ENCODE results near the gene DKC1. TPM values are rescaled to one million over a fixed set of nuclear protein-coding genes. Genes with fewer than 3 reads are reported as not detected.

DKC1 gene
- total RNA-seq, 2 donors from 2014 or later = 17.9 to 26.0 TPM

DNA sequence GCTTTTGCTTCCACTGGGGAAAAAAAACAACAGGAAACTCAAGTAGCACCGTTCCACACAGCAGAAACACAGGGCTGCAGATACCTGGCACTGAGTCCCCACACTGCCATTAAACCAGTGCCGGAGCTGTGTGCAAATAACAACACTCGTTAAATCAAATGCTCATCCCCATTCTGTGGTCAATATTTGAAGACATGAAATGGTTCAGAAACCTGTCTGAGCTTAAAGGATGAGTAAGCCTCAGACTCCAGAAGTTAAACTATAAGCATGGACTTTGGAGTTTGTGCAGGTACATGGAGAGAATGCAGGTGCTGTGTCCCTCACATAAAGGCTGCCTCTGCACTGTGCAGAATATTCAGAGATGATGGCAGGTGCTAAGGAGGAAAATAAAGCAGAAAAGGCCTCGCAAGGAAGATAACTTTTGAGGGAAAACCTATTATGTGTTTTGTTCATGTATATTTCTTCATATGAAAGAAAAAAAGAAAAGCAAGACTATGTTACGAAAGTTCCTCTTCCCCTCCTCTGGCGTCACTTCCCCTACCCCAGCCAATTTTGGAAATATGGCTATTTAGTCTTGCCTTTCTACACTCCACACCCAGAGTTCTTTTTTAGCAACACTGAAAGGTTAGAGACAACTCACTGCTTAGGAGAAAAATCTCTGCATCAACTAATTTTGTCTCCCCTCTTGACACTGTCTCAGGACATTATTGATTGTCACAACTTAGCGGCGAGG is 38.0 kb downstream of the DKC1 start:
- no peaks in the 10 kb centered on the region for H3K27me3 ChIP-seq
- peak overlapping the region in 3 of 4 donors; percentile 27 to 80 (median 58) for H3K27ac ChIP-seq
- 38 to 40% methylated on average over 8 of the region's 8 CpGs for WGBS, 2 donors
- no peak for TF ChIP-seq CTCF (IDR thresholded peaks at IDR 0.05)
- TF ChIP-seq POLR2A (IDR thresholded peaks at IDR 0.05) = peak in 1 of 3 donors; percentile 22
- intact Hi-C loops (cut with DNase I) = no loop called here
- H3K36me3 ChIP-seq (replicated peaks in 1 of 2; ENCODE audit: insufficient read depth in 1 of 2, low read depth in 2 of 2) = no peaks in the 10 kb centered on the region
- no peak for ATAC-seq
- DNase-seq = no peak
- peaks cover 45% of the 10 kb centered on the region for H3K4me1 ChIP-seq
- H3K4me3 ChIP-seq = no peak overlapping the region
- H3K9me3 ChIP-seq = no peaks in the 10 kb centered on the region

- 52 to 63% methylated on average over 2 of the region's 2 CpGs for WGBS, 2 donors
Observed at GRCh38 chrX:154802947-154803346, 40.3 kb downstream of the DKC1 start.

DNA sequence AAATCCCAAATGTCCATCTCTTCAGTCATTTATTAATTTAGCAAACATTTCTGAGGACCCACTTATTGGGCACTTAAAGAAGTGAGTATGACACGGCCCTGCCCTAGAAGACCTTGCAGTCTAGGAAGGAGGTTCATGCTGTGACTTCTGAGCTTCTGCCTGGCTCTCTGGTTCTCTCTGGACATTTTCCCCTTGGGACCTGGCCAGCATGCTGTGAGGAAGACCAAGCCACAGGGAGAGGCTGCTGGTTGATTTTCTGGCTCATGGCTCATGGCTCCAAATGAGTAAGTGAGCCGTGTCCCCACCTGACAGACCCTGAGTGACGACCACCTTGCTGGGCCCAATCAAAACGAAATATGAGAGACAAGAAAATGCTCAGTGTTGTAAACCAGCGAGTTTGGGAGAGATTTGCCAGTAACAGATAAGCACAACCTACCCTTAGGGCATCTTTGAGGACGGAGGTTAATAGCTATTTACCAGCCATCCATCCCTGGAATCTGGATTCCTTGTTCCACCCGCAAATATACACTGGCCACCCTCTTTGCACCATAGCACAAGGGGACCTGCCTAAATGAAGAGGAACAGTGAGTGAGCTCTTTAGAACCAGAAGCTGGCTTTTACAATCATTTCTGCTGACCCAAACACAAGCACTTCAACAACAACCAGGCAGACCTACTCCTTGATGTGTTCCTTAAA is 41.7 kb downstream of the DKC1 start:
- Histone ChIP-seq H3K27me3 (no peaks in the 10 kb centered on the region), H3K9me3 (no peaks in the 10 kb centered on the region), H3K4me3 (peak overlapping the region; percentile 8 to 52), H3K27ac (peak overlapping the region in 3 of 4 donors; percentile 14 to 77 (median 70)), H3K36me3 (replicated peaks in 1 of 2; ENCODE audit: insufficient read depth in 1 of 2, low read depth in 2 of 2) (no peaks in the 10 kb centered on the region), H3K4me1 (peaks cover 29% of the 10 kb centered on the region)
- no peak for DNase-seq
- TF ChIP-seq POLR2A (IDR thresholded peaks at IDR 0.05) (no peak), CTCF (IDR thresholded peaks at IDR 0.05) (no peak)
- WGBS, 2 donors = 15% methylated on average over 5 to 7 of the region's 7 CpGs
- ATAC-seq = no peak
- intact Hi-C loops (cut with DNase I) = no loop called here

More at GRCh38 chrX:154802947-154803346, 40.3 kb downstream of the DKC1 start:
- intact Hi-C loops (cut with DNase I) = no loop called here
- H3K27me3 ChIP-seq = no peaks in the 10 kb centered on the region
- no peaks in the 10 kb centered on the region for H3K36me3 ChIP-seq (replicated peaks in 1 of 2; ENCODE audit: insufficient read depth in 1 of 2, low read depth in 2 of 2)
- no peak overlapping the region for H3K4me3 ChIP-seq
- TF ChIP-seq POLR2A (IDR thresholded peaks at IDR 0.05) (no peak), CTCF (IDR thresholded peaks at IDR 0.05) (no peak)
- no peak for ATAC-seq
- no peak for DNase-seq
- H3K27ac ChIP-seq = peak overlapping the region in 1 of 4 donors; percentile 77
- peaks cover 37% of the 10 kb centered on the region for H3K4me1 ChIP-seq
- H3K9me3 ChIP-seq = no peaks in the 10 kb centered on the region

DNA sequence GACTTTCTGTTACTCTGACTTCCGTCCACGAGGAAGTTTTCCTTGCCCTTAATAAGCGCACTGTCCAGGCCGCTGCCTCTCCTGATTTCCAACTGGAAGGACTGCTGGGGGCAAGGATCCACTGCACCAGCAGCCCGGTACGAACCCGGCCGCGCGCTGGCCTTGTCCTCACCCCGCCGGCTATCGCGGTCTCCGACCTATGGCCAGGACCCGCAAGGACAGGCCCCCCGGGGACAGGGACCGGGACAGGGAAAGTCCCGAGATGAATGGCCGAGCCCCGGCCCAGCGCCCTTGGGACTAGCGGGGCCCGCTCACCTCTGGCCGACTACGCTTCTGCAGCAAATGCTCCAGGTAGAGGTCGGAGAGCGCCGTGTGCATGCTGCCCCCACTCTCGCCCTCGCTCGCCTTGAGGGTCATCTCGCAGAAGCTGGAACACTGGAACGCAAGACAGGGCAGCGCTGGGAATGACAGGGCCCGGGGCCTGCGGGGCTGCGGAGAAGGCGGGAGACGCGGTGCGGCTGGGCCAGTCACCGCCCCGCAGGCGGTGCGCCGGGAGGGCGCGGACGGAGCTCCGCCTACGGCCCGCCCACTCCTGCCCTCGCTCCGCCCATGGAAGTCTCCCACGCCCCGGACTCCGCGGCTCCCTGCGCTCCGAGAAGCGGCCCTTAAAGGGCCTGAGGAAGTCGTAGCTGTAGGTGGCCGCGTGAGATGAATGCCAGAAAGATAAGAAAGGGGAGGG is 42.5 kb downstream of the DKC1 start, which contains the start of gene MPP1:
MPP1 (minus strand) TSS at position 529 of the 739 bp plus-strand sequence; CDS start at position 417, 112 bp downstream.
- H3K4me3 ChIP-seq = peak within 1 kb of the TSS; percentile 8 to 52
- WGBS, 2 donors = 0% methylated on average over 44 of the region's 65 CpGs; no CpG with 5 or more reads in 1 of the 2 donors
- peak in 2 of 3 donors; percentile 34 to 51 for TF ChIP-seq POLR2A (IDR thresholded peaks at IDR 0.05)
- no peak for TF ChIP-seq CTCF (IDR thresholded peaks at IDR 0.05)
- H3K27me3 ChIP-seq = no peaks in the 10 kb centered on the region
- intact Hi-C loops (cut with DNase I) = no loop called here
- H3K9me3 ChIP-seq = no peaks in the 10 kb centered on the region
- H3K27ac ChIP-seq = peak within 1 kb of the TSS in 3 of 4 donors; percentile 55 to 77 (median 70)
- H3K4me1 ChIP-seq = peaks cover 22% of the 10 kb centered on the region
- DNase-seq (peak; percentile 75 to 82 (median 77)), ATAC-seq (peak; percentile 96)
- no peaks in the 10 kb centered on the region for H3K36me3 ChIP-seq (replicated peaks in 1 of 2; ENCODE audit: insufficient read depth in 1 of 2, low read depth in 2 of 2)

Measured in body of pancreas (tissue), 4 donors.